HG03280 (cell line): ENCODE results near the gene C18orf54.
"Not testable (repeated sequence)": the region's sequence is repeated elsewhere in the genome, so short reads cannot be mapped to it uniquely, and the experiment has no call there.

Experiments
- ATAC-seq: cut with Tn5 transposase; IDR thresholded peaks from one replicate; pipeline ENCODE4 v1.9.1; 2021; ENCODE audit warnings: mild to moderate bottlenecking, moderate library complexity; ENCODE audit not compliant: unreplicated experiment

Gene C18orf54

GRCh38 chr18:54386800-54387495, 29.2 kb downstream of the C18orf54 start:
- ATAC-seq: not testable (repeated sequence)

GRCh38 chr18:54387631-54388030, 29.9 kb downstream of the C18orf54 start:
- ATAC-seq: no peak

GRCh38 chr18:54388203-54389142, 30.8 kb downstream of the C18orf54 start:
- ATAC-seq: peak; percentile 84

- ATAC-seq: no peak
Measured at GRCh38 chr18:54389143-54389505, 31.4 kb downstream of the C18orf54 start.

- no peak for ATAC-seq
Measured at GRCh38 chr18:54390838-54391237, 33.1 kb downstream of the C18orf54 start.

- peak; percentile 57 for ATAC-seq
Measured at GRCh38 chr18:54392543-54393023, 34.9 kb downstream of the C18orf54 start.

- ATAC-seq: no peak
Measured at GRCh38 chr18:54393648-54394294, 36.1 kb downstream of the C18orf54 start.

- ATAC-seq: no peak
Measured at GRCh38 chr18:54396760-54397159, 39.1 kb downstream of the C18orf54 start.

GRCh38 chr18:54405290-54405689, 47.6 kb downstream of the C18orf54 start:
- no peak for ATAC-seq

- no peak for ATAC-seq
Measured at GRCh38 chr18:54411781-54412180, 54.1 kb downstream of the C18orf54 start.

- ATAC-seq: no peak
Measured at GRCh38 chr18:54415086-54415485, 57.4 kb downstream of the C18orf54 start.

- no peak for ATAC-seq
Measured at GRCh38 chr18:54416436-54416835, 58.7 kb downstream of the C18orf54 start.

GRCh38 chr18:54423831-54424230, 66.1 kb downstream of the C18orf54 start:
- no peak for ATAC-seq

- no peak for ATAC-seq
Measured at GRCh38 chr18:54426085-54426665, 68.5 kb downstream of the C18orf54 start.
